SK-N-SH (cell line): ENCODE data around the gene WTAP. TPM values are rescaled to one million over a fixed set of nuclear protein-coding genes. Genes with fewer than 3 reads are reported as not detected.

Experiments
- CTCF ChIA-PET: fragments of 300-600, 350-600 bp; formaldehyde crosslinking; extraction: SDS; loops from one replicate; lab custom pipeline; 2021; lab: Yijun Ruan, JAX
- POLR2A ChIA-PET: fragments of 350-600 bp; sonication (Branson Sonifier 250); formaldehyde crosslinking; extraction: SDS; loops from one replicate; lab custom pipeline; 2020; ENCODE audit warnings: antibody characterized with exemption, inconsistent platforms; lab: Yijun Ruan, JAX
- DNase-seq: peaks from one replicate; pipeline ENCODE4 v3.0.0; 2012
- H2AFZ ChIP-seq: fragments of 200-600 bp; sonication (generic); 2 replicates; pipeline ENCODE4 v1.8.1; 2016; ENCODE audit warnings: antibody characterized with exemption, mild to moderate bottlenecking, low read depth
- H3F3A ChIP-seq: fragments of 200-600 bp; sonication (generic); replicated peaks from 2 replicates; pipeline ENCODE3; 2016; ENCODE audit warnings: antibody characterized with exemption, mild to moderate bottlenecking; ENCODE audit not compliant: insufficient read depth
- H3K27ac ChIP-seq, 2 experiments: fragments of 200-500 bp in 1 of 2; fragments of 200-600 bp in 1 of 2; sonication (Bioruptor generic) in 1 of 2; sonication (generic), shearing (Covaris generic) in 1 of 2; 2 replicates each; pipeline versions ENCODE4 v1.5.1 to v1.6.1; 2014 to 2016; ENCODE audit warnings: low read depth in 2 of 2, inconsistent platforms in 1 of 2, low read length in 1 of 2, mild to moderate bottlenecking in 1 of 2, mixed read lengths in 1 of 2
- H3K27me3 ChIP-seq: fragments of 200-600 bp; sonication (generic), shearing (Covaris generic); 2 replicates; pipeline ENCODE4 v1.6.1; 2016; ENCODE audit warnings: mixed run types; ENCODE audit not compliant: insufficient read depth
- H3K36me3 ChIP-seq, 2 experiments: fragments of 200-500 bp in 1 of 2; fragments of 200-600 bp in 1 of 2; sonication (Bioruptor generic) in 1 of 2; sonication (generic) in 1 of 2; replicated peaks in 1 of 2; 2 replicates each; pipeline versions ENCODE3 to v1.5.1; 2014 to 2016; ENCODE audit warnings: low read length in 1 of 2, mild to moderate bottlenecking in 1 of 2; ENCODE audit not compliant: insufficient read depth in 2 of 2, control insufficient read depth in 1 of 2
- H3K4me1 ChIP-seq, 2 experiments: fragments of 200-500 bp in 1 of 2; fragments of 200-600 bp in 1 of 2; sonication (Bioruptor generic) in 1 of 2; sonication (generic), shearing (Covaris generic) in 1 of 2; 2 replicates each; pipeline versions ENCODE4 v1.5.1 to v1.6.1; 2014 to 2016; ENCODE audit warnings: low read depth in 1 of 2, low read length in 1 of 2, mixed run types in 1 of 2; ENCODE audit not compliant: insufficient read depth in 2 of 2, control insufficient read depth in 1 of 2
- H3K4me2 ChIP-seq: fragments of 200-600 bp; sonication (generic), shearing (Covaris generic); 2 replicates; pipeline ENCODE4 v1.6.1; 2017; ENCODE audit warnings: mixed run types
- H3K4me3 ChIP-seq, 2 experiments: fragments of 200-500 bp in 1 of 2; fragments of 200-600 bp in 1 of 2; sonication (Bioruptor generic) in 1 of 2; sonication (generic), shearing (Covaris generic) in 1 of 2; 2 replicates each; pipeline versions ENCODE4 v1.5.1 to v1.8.1; 2014 to 2016; ENCODE audit warnings: low read depth in 2 of 2, inconsistent platforms in 1 of 2, low read length in 1 of 2, mild to moderate bottlenecking in 1 of 2, mixed read lengths in 1 of 2, moderate library complexity in 1 of 2
- H3K79me2 ChIP-seq: fragments of 200-600 bp; sonication (generic); 2 replicates; pipeline ENCODE4 v1.8.1; 2017; ENCODE audit warnings: mild to moderate bottlenecking; ENCODE audit not compliant: insufficient read depth
- H3K9ac ChIP-seq: fragments of 200-600 bp; sonication (generic); 2 replicates; pipeline ENCODE4 v1.6.1; 2017; ENCODE audit warnings: mixed run types
- H3K9me2 ChIP-seq: fragments of 200-600 bp; sonication (generic); 2 replicates; pipeline ENCODE4 v1.6.1; 2017; ENCODE audit warnings: mixed run types
- H3K9me3 ChIP-seq: fragments of 200-600 bp; sonication (generic); 2 replicates; pipeline ENCODE4 v1.6.1; 2017; ENCODE audit warnings: mixed run types, mild to moderate bottlenecking, moderate library complexity
- H4K20me1 ChIP-seq: fragments of 200-600 bp; sonication (generic); 2 replicates; pipeline ENCODE4 v1.6.1; 2017; ENCODE audit warnings: mild to moderate bottlenecking, mixed run types; ENCODE audit not compliant: insufficient read depth
- FOSL2 ChIP-seq: IDR thresholded peaks from 2 replicates; pipeline ENCODE4 v1.4.0; 2012; ENCODE audit warnings: low read depth, mild to moderate bottlenecking, moderate library complexity, borderline replicate concordance
- FOXM1 ChIP-seq: IDR thresholded peaks from 2 replicates; pipeline ENCODE4 v1.4.0; 2012; ENCODE audit warnings: low read depth, mild to moderate bottlenecking
- GATA2 ChIP-seq: sonication (generic); formaldehyde crosslinking; IDR thresholded peaks from 2 replicates; pipeline ENCODE4 v1.5.0; 2020; ENCODE audit warnings: mild to moderate bottlenecking, missing genetic modification reagents
- MEF2A ChIP-seq: IDR thresholded peaks from 2 replicates; pipeline ENCODE4 v1.4.0; 2012; ENCODE audit warnings: low read depth, borderline replicate concordance
- MXI1 ChIP-seq: IDR thresholded peaks from 2 replicates; pipeline ENCODE4 v1.6.1; 2012; ENCODE audit warnings: mild to moderate bottlenecking, low read depth, low read length, improper control_type of control experiment
- NFIC ChIP-seq: IDR thresholded peaks from 2 replicates; pipeline ENCODE4 v1.4.0; 2012; ENCODE audit warnings: borderline replicate concordance
- RFX5 ChIP-seq: IDR thresholded peaks from 2 replicates; pipeline ENCODE4 v1.6.1; 2012; ENCODE audit warnings: mild to moderate bottlenecking, improper control_type of control experiment, low read length
- RXRA ChIP-seq: IDR thresholded peaks from 2 replicates; pipeline ENCODE4 v1.4.0; 2012; ENCODE audit warnings: low read depth, mild to moderate bottlenecking, borderline replicate concordance
- SIN3A ChIP-seq: IDR thresholded peaks from 2 replicates; pipeline ENCODE4 v1.6.1; 2012; ENCODE audit warnings: low read depth, mild to moderate bottlenecking, low read length, moderate library complexity, borderline replicate concordance
- TAF1 ChIP-seq: IDR thresholded peaks from 2 replicates; pipeline ENCODE4 v1.6.1; 2012; ENCODE audit warnings: low read depth, mild to moderate bottlenecking, low read length, moderate library complexity, borderline replicate concordance
- WGBS: methylation state at CpG from one replicate; pipeline ENCODE4 v1.1.6; 2017; ENCODE audit warnings: low lambda C conversion rate; 5-methylcytosine and 5-hydroxymethylcytosine counted together
- polyA plus RNA-seq, 3 experiments: library from polyadenylated mRNA; depleted of rRNA; stranded (reverse); fragments of >200 nt; gene quantifications; 2 replicates each; pipeline ENCODE4 v1.2.3, GENCODE V29; 2012
- TF ChIP-seq, protein P1 (sequence below): IDR thresholded peaks from 2 replicates; pipeline ENCODE4; 2012
- TF ChIP-seq, protein P2 (sequence below): fragments of 150-350 bp; IDR thresholded peaks from 2 replicates; pipeline ENCODE4 v1.6.1; 2017; ENCODE audit warnings: antibody characterized with exemption, low read length, low read depth, borderline replicate concordance
- TF ChIP-seq, protein P3 (sequence below): IDR thresholded peaks from 2 replicates; pipeline ENCODE4 v1.4.0; 2012; ENCODE audit warnings: low read depth
- TF ChIP-seq, protein P4 (sequence below): IDR thresholded peaks from 2 replicates; pipeline ENCODE4 v1.6.1; 2012; ENCODE audit warnings: mild to moderate bottlenecking, low read depth, low read length, moderate library complexity

WTAP gene
- polyA plus RNA-seq, 1 of the 3 experiments (the other 2 are of a cell fraction): 12.8 TPM

DNA sequence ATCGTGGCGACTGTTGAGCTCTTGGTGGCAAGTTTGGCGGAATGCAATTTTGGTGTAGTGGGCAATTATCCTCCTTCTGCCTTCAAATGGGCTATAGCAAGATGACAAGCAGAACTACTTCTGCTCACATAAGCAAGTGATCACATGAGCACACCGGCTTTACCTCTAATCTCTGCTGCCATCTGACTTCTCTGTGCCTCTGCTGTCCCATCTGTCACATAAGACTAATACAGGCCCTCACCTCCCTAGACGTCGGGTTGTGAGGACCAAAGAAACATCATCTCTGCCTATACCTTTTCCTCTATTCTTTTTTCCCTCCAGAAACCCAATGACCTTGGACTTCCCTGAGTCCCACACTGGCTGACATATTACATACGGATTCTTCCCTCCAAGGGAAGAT is 13.3 kb upstream of the WTAP start:
- no peak overlapping the region for H3K9ac ChIP-seq
- ChIA-PET CTCF (no interaction called here), POLR2A (no interaction called here)
- H3K9me3 ChIP-seq: no peaks in the 10 kb centered on the region
- H3F3A ChIP-seq: peaks cover 12% of the 10 kb centered on the region
- WGBS: 97% methylated on average over 7 of the region's 7 CpGs
- peaks cover 10% of the 10 kb centered on the region; the same call in 1 of the 2 replicates for H3K79me2 ChIP-seq
- no peak overlapping the region for H3K4me2 ChIP-seq
- no peaks in the 10 kb centered on the region for H3K4me1 ChIP-seq
- TF ChIP-seq, protein P1, sequence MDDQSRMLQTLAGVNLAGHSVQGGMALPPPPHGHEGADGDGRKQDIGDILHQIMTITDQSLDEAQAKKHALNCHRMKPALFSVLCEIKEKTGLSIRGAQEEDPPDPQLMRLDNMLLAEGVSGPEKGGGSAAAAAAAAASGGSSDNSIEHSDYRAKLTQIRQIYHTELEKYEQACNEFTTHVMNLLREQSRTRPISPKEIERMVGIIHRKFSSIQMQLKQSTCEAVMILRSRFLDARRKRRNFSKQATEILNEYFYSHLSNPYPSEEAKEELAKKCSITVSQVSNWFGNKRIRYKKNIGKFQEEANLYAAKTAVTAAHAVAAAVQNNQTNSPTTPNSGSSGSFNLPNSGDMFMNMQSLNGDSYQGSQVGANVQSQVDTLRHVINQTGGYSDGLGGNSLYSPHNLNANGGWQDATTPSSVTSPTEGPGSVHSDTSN: no peak
- TF ChIP-seq TAF1 (no peak), MEF2A (no peak), MXI1 (no peak), RXRA (no peak), NFIC (no peak), FOSL2 (no peak), SIN3A (no peak), GATA2 (no peak), RFX5 (no peak), FOXM1 (no peak)
- TF ChIP-seq, protein P2, sequence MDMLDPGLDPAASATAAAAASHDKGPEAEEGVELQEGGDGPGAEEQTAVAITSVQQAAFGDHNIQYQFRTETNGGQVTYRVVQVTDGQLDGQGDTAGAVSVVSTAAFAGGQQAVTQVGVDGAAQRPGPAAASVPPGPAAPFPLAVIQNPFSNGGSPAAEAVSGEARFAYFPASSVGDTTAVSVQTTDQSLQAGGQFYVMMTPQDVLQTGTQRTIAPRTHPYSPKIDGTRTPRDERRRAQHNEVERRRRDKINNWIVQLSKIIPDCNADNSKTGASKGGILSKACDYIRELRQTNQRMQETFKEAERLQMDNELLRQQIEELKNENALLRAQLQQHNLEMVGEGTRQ: no peak
- TF ChIP-seq, protein P3, sequence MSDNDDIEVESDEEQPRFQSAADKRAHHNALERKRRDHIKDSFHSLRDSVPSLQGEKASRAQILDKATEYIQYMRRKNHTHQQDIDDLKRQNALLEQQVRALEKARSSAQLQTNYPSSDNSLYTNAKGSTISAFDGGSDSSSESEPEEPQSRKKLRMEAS: no peak
- TF ChIP-seq, protein P4, sequence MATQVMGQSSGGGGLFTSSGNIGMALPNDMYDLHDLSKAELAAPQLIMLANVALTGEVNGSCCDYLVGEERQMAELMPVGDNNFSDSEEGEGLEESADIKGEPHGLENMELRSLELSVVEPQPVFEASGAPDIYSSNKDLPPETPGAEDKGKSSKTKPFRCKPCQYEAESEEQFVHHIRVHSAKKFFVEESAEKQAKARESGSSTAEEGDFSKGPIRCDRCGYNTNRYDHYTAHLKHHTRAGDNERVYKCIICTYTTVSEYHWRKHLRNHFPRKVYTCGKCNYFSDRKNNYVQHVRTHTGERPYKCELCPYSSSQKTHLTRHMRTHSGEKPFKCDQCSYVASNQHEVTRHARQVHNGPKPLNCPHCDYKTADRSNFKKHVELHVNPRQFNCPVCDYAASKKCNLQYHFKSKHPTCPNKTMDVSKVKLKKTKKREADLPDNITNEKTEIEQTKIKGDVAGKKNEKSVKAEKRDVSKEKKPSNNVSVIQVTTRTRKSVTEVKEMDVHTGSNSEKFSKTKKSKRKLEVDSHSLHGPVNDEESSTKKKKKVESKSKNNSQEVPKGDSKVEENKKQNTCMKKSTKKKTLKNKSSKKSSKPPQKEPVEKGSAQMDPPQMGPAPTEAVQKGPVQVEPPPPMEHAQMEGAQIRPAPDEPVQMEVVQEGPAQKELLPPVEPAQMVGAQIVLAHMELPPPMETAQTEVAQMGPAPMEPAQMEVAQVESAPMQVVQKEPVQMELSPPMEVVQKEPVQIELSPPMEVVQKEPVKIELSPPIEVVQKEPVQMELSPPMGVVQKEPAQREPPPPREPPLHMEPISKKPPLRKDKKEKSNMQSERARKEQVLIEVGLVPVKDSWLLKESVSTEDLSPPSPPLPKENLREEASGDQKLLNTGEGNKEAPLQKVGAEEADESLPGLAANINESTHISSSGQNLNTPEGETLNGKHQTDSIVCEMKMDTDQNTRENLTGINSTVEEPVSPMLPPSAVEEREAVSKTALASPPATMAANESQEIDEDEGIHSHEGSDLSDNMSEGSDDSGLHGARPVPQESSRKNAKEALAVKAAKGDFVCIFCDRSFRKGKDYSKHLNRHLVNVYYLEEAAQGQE: no peak
- TF ChIP-seq, all 33 proteins: peak for 0
- Histone ChIP-seq H3K4me3 (no peak overlapping the region), H3K27ac (no peak overlapping the region), H3K9me2 (no peaks in the 10 kb centered on the region), H3K36me3 (peaks cover 0 to 11% of the 10 kb centered on the region in 2 experiments), H4K20me1 (no peaks in the 10 kb centered on the region), H3K27me3 (no peaks in the 10 kb centered on the region), H2AFZ (no peak overlapping the region)
- DNase-seq: no peak
